ENCODE measurements around the gene SGPP1.
"Not testable (repeated sequence)": the region's sequence is repeated elsewhere in the genome, so short reads cannot be mapped to it uniquely, and the experiment has no call there.

The SGPP1 gene

DNA sequence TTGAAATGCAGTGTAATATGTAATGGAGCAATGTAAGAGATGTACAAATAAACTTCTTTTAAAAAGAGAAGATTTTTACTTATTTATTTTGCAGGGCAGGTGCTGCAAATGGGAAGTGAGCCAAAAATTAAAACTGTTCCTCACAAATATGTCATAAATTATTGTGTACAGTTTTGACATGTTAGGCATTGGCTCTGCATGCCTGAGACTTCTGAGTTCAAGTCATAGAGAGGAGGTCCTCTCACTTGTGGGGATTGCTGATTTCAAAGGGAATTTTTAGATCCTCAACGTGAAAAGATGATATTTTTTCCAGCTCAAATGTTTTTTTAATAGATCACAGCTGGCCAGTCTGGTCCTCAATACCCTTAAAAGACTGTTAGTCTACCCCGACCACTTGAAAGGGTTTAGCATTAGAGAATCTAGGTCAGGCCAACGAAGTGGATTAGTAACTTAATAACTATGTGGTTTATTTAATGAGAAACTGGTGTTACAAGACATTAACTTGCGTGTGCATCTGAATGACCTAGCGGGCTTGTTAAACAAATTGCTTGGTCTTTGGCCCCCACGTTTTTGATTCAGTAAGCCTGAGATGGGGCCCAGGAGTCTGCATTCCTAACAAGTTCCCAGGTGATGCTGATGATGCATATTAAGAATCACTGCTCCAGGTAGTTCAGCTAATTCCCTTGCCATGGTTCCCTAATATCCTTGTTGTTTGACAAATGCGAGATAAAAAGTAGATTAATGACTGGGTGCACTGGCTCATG, 55.3 kb downstream of the SGPP1 start:
- DNase-seq: no peak

DNA sequence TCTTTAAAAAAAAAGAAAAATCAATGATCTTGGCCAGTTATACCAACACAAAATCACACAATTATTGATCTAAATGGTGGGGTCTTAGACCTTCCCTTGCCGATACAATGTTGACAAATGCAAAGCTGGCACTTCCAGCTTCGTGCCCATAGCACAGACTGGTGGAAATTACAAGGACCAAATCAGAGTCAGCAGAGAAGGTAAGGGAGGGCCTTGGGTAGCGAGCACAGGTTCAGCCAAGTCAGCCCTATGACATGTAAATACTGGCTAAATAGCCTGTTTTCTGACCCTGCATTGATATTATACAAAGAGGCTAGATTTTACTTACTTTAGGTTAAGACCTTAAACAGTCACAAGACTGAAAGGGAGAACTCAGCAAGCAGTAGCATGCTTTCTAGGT, 55.9 kb downstream of the SGPP1 start:
- DNase-seq: no peak

DNA sequence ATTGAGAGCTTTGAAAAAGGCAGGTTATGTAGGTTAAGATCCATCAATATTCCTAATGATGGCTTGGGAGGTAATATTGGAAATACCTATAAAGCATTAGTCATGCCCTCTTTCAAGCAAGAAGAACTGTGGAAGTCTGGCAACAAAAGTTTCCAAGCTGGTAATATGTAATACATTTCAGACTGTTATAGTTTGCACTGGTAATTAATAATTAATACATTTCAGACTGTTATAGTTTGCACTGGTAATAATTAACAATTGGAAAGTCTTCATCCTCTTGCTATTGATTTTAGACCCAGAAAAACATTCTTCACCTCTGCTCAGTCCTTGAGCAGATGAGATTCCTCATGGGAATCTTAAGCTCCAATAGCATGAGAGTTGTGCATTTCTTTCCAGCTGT, 57.2 kb downstream of the SGPP1 start:
- DNase-seq: no peak

DNA sequence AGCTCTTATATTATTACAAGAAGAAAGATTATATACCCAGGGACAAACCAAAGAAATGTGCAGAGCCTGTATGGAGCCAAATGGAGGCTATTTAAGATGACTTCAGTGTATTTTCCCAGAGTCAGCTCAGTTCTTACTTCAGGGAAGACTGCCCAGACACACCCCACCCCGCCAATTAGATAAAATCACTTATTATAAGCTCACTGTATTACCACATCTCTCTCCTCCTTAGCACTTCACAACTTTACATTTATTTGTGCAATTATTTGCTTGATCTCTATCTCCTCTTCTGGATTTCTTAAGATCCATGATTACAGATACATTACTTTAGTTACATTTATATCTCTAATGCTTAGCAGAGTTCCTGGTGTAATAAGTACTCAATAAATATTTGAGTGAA, 61.5 kb downstream of the SGPP1 start:
- no peak for DNase-seq

DNA sequence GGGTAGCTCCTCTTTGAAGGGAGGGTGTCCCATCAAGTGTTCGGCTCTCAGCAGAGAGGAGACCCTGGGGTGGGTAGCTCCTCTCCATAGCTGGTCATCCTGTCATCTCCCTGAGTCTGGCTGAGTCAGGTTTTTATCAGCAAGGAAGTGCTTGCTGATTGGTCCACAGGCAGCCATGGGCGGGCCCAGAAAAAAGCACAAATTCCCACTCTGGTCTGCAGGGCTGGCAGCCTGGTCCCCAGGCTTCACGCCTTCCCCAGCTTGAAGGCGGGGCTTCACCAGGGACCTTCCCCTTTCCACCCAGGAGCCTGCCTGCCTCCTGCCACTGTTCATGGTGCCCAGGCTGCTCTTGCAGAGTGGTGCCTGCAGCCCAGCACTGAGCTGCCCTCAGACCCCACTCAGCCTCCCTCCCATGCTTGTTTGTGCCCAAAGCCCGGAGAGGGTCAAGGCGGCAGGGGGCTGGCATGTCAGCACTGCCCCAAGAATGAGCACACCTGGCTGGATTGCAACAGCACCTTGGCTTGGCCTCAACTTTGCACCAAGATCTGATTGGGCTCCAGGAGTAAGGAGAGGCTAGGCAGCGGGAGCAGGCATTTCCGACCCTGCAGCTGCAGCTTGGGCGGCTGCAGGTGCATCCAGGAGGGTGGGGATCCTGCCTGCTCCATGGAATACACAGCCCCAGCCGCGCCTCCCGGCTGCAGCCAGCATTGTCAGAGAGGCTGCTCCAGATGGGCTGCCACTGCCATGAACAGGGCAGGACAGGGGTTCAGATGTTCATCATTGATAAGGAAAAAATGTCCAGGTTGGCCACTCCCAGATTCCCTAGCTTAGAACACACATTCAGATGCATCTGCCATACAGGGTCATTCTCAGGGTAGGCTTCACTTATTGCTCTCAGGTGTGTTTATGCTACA, 64.2 kb downstream of the SGPP1 start:
- no peak for DNase-seq

DNA sequence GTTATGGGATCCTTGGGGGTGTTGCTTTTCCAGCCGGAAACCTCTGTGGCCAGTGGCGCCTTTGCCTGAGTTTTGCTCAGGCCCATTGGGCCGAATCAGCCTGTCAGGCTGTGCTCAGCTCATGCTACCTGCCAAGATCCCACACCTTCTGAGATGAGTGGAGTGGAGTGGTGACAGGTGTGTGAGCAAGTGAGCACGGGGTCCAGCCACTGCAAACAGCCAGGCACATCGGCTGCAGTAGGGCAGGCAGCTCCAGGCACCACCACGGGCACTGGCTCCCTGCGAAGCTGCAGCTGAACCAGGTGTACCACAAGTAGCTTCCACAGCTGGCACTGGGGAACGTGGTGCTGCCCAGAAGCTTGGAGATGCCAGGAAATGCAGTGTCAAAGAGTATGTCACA, 65.1 kb downstream of the SGPP1 start:
- DNase-seq: no peak

DNA sequence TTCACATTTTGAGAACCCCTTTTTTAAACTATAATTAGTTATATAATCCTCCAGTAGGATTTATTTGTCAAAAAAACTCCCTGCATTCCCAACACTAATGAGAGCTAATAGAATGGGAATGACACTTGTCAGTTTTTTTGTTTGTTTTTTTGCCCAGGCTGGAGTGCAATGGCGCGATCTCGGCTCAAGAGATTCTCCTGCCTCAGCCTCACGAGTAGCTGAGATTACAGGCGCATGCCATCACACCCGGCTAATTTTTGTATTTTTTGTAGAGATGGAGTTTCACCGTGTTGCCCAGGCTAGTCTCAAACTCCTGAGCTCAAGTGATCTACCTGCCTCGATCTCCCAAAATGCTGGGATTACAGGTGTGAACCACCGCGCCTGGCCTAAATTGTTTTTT, 66.0 kb downstream of the SGPP1 start:
- DNase-seq: not testable (repeated sequence)

DNA sequence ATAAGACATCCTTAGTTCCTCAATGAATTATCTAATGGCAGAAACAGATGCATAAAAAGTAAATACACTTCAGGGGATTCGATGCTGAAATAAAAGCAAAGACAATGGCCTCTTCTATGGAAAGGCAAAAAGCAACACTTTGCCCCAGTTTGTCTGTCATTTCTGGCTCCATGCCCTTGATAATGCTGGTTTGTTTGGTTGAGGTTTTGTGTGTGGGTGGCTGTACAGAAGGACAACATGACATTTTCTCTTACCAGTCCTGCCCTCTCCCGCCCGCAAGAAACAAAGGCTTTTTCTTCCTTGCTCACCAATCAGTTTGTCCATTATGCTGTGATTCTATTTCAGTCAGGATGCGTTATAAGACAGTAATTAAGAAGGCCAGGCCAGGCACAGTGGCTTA, 68.1 kb downstream of the SGPP1 start:
- no peak for DNase-seq

DNA sequence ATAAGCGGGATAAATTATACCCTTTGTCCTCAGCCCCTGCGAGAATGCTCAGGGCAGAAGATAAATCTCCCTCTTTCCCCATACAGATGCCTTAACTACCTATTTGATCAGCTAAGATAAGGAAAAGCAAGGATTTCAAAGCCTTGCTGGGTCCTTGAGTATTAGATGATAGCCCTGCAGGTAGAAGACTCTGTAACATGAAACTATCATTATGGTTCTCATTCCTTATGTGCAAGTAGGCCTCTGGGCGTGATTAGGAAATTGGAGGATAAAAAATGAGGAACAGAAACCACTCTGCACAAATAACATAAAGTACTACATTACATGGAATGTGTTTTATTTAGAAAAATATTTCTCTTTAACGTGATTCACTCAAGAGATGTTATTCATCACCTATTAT, 71.7 kb downstream of the SGPP1 start:
- DNase-seq: no peak

DNA sequence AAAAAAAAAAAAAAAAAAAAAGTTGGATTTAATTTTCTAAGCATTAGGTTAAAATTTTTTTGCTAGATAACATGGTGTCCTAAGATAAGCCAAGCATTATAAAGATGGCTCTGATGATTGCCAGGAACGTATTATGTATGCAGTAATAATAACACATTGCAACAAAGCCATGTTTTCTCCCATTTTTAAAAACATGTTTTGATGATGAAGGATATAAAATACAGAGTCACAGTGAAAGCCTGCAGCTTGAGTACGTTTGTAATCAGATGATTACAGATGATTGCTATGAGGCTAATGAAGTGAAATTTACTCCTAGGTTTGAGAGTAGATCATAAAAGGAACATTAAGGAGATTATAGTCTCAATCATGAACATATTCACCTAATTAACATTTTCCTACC, 72.9 kb downstream of the SGPP1 start:
- DNase-seq: no peak

DNA sequence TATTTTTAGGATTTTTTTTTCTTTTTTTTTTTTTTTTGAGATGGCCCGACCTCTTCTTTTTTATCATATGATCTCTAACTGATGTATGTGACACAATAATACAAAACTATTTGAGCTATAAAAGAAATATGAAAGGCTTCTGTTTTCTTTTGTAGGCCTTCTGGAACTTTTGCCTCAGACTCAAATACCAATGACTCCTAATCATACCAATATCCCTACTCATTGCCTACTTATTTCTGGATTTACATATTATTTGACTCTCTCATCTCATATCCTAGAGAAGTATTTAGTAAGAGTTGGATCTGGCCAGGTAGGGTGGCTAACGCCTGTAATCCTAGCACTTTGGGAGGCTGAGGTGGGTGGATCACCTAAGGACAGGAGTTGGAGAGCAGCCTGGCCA, 73.5 kb downstream of the SGPP1 start:
- DNase-seq: no peak

DNA sequence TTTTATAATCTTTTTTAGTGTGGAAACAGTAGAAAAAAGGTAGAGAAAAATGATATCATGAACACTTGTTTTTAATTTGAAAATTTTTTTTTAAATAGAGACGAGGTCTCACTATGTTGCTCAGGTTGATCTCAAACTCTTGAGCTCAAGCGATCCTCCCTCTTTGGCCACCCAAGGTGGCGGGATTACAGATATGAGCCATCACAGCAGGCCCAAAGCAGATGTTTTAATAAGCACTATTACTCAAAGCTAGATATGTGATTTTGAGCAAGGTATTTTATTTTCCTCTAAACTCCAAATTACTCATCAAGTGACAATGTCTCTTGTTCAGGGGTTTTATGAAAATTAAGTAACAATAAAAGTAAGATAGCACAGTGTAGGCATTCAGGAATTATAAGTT, 75.5 kb downstream of the SGPP1 start:
- no peak for DNase-seq

DNA sequence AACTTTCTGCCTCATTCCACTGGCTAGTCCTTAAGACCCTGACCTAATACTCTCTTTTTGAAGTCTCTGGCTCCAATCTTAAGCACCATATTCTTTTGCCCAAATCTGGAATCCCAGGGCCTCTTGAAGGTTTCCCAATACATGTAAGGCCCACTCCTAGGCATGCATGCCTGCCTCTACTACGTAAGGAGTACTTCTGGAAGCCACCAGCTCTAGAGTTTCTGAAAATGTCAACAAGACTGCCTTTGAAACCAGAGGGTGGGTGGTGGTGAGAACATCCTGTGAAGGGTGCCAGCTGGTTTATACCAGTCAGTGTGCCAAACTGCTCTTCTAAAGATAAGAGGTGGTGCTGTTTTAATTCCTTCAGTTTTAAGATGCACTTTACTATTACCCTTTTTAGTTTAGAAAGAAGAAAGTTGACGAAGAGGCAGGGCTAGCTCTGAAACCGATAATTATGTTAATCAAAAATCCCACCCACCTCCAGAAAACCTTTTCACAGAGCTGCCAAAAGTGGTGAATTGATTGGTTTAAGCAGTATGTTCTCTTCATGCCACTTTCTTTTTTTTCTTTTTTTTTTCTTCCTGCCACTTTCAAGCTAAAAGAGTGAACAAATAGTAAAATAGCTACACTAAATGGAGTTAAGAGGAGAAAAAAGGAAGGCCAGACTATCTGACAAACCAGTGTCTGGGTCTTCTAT, 77.5 kb downstream of the SGPP1 start:
- no peak for DNase-seq

DNA sequence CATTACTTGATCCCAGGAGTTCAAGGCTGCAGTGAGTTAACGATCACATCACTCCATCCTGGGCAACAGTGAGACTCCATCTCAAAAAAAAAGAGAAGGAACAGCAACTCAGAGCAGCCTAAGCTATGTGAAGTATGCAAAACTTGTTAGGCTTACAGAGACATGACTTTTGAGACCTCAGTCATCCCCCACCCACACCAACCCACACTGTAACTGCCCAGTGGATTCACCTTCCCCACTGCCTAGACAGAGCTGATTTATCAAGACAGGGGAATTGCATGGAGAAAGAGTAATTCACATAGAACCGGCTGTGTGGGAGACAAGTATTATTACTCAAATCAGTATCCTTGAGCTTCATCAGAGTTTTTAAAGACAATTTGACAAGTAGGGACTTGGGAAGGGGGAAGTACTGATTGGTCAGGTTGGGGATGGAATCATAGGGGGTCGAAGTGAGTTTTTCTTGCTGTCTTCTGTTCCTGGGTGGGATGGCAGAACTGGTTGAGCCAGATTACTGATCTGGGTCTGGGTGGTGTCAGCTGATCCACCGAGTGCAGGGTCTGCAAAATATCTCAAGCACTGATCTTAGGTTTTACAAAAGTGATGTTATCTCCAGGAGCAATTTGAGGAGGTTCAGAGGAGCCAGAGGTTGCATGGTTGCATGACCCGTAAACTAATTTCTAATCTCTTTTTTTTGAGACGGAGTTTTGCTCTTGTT, 80.0 kb downstream of the SGPP1 start:
- DNase-seq: no peak

DNA sequence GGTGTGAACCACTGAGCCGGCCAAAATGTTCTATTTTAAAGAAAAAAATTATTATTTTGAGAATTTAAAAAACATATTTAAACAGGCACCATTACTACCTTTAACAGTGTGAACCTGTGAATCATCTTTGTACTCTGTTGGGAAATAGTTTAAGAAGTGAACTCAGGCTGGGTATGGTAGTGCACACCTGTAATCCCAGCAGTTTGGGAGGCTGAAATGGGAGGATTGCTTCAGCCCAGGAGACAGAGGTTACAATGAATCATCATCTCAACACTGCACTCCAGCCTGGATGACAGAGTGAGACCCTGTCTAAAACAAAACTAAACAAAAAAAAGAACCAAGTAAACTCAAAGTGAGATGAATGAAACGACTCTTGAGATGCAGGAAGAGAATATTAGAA, 83.1 kb downstream of the SGPP1 start:
- DNase-seq: no peak

DNA sequence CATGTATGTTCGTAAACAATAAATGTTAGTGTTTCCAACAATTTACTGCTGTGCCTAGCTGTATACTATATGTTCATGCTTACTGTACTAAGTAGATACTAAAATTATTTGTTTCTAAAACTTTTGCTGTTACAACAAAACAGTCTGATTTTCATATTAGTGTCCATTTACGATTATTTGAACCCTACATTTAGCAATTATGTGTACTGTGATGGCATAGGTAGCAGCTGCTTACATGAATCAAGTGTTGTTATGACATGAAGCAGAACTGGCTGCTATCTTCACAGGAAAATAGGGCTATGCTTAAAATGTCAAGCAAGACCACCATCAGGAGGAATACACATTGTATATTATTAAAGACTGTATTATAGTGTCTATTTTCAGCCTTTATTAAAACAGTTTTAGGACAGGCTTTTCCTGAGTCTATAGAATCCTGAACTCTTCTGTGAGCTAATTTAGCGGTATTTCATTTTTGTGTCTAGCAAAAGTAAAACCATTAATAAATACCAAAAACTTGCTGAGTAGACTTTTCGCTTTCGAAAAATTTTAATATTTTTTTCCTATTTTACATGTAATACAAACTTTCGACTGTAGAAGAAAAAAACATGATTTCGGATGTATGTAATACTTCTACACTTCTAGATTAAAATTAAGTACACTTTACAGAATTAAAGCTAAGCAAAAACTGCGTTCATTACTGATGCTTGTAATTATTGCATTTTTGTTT, 85.0 kb downstream of the SGPP1 start:
- no peak for DNase-seq

DNA sequence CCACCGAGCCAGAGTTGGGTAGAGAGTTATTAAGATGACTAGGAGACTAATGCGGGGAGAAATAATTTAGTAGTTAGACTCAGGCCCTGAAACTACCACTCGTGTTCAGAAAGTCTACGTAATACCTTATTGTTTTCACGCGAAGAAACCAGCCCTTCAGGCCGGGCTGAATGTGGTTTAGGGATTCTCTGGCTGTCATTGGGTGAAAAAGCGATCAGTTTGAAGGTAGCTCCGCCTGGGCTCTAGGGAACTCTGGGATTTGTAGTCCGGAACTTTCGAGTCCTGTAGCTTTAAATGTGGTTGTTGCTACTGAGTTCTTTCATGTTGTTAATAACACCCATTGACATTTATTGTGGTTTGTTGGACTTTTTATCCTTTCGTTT, 85.6 kb downstream of the SGPP1 start:
- peak; percentile 82 for DNase-seq

DNA sequence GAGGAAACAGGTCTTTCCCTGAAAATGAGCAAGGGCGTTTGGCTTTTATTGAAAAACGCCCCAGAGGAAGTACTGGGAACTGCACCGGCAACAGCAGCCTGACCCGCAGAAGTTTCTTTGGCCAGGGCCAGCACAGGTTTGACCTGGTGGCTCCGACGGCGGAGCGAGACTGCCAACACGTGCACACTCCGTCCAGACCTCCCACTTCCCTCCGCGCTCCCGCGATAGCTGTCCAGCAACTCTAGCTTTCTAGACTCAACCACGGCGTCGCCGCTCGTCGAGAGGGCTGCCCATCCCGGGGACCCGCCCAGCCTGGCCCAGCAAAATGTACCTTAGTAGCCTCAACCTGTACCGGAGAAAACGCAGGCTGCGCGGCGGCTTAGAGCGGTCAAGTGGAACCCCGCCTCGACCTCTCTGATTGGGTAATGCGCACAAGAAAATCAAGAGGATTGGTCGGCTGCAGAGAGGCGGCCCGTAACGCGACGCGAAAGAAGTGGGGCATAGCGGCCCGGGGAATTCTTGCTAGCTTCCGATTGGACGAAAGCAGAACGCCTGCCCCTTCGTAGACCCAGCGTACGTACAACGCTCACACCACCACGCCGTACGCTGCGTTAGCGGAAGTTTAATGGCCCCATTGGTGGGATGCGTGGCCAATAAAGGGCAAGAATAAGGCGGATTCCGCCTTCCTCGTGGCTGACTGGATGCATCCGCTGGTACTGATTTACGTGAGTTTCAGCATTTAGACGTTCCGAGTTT, 86.2 kb downstream of the SGPP1 start, which contains the start of gene WDR89:
WDR89 (minus strand) TSS at position 399 of the 756 bp plus-strand sequence. CDS start 41,929 bp downstream, outside the sequence.
- peak; percentile 98 for DNase-seq

DNA sequence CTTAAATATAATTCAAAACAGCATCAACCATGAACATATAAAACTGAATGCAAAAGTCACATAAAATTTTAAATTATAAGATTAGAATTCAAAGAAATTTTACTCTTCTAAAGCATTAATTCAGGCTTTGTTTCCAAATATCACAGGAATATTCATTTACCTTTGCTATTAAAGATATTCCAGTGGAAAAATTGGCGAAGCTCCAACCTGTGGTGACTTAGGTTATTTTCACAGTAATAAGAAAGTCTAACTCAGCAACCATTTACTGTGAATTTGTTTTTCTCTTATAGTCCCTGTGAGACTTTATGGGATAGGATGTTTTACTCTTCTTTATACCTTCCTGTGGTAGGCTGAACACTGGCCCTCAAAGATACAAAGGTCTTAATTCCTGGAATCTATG, 89.4 kb downstream of the SGPP1 start:
- no peak for DNase-seq

DNA sequence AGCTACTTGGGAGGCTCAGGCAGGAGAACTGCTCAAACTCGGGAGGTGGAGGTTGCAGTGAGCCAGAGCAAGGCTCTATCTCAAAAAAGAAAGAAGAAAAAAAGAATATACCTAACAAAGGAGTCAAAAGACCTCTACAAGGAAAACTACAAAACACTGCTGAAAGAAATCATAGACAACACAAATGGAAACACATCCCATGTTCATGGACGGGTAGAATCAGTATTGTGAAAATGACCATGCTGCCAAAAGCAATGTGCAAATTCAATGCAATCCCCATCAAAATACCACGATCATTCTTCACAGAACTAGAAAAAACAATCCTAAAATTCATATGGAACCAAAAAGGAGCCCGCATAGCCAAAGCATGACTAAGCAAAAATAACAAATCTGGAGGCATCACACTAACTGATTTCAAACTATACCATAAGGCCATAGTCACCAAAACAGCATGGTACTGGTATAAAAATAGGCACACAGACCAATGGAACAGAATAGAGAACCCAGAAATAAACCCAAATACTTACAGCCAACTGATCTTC, 91.7 kb downstream of the SGPP1 start:
- not testable (repeated sequence) for DNase-seq

Measured in NCI-H1436 (cell line).